Measurements from ENCODE around the gene CERCAM.

The CERCAM gene

DNA sequence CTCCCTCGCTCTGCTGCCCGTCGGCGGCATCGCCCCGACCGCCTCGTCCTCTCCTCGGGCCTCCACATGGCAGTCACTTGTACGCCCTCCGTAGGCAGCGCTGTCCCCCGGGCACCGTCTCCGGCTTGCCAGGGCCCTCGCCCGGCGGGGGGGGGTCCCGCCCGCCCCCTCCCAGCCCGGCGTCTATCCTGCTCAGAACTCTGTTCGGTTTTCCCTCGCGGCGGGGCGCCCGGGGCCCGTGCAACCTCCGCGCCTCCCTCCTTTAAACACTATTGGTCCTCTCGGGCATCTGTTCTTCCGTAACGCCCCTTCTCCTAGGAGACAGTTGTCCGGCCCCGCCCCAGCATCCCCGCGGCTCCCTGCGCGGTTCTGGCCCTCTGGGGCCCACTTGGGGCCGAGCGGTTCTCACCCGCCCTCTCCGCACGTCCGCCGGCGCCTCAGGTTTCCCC is 36.0 kb downstream of the CERCAM start:
- peak; percentile 80 for DNase-seq (ENCODE audit: low spot score)

DNA sequence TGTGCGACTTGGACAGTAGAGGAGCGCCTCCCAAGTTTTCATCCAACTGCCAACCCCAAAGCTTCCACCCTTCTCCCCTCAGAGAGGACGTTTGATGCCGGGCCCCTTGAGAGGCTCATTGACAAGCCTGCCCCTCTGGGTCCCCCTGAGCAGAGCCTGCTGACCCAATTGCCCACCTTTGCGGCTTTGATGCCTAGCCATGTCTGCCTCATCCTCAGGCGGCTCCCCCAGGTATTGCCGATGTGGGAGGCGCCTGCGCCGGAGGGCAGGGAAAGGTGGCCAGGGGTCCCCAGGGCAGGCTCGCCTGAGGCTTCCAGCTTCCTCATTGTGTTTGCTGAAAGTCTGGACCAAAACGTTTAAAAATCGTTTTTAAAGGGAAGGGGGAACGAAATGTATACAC is 36.5 kb downstream of the CERCAM start:
- DNase-seq (ENCODE audit: low spot score): no peak

DNA sequence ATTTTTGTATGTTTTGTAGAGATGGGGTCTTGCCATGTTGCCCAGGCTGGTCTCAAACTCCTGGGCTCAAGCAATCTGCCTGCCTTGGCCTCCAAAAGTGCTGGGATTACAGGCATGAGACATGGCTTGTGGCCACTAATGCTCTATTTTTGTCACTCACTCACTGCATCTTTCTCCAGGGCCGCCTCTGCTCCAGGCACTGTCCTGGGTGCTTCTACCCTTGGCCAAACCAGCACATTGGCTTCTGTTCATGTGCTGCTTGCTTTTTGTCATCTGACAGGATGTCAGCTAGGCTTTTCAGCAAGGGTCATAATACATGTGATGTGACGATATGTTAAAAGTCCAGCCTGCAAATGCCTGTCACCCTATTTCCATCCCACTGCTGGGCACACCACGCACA is 38.4 kb downstream of the CERCAM start:
- DNase-seq (ENCODE audit: low spot score): no peak

DNA sequence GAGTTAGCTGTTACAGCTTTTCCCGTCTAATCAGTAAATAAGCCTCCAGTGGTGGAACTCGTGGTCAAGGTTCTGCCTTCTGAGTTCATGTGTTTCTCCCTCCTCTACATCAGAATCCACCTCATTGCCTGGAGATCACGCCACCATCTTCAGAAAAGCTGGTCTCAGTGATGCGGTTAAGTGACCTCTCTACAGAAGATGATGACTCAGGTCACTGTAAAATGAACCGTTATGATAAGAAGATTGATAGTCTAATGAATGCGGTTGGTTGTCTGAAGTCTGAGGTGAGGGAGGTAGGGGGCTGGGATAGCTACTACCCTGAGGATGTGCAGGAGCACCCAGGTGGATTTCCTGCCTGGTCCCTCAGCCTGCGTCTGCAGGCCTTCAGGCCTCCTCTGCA is 48.4 kb downstream of the CERCAM start:
- no peak for DNase-seq (ENCODE audit: low spot score)

DNA sequence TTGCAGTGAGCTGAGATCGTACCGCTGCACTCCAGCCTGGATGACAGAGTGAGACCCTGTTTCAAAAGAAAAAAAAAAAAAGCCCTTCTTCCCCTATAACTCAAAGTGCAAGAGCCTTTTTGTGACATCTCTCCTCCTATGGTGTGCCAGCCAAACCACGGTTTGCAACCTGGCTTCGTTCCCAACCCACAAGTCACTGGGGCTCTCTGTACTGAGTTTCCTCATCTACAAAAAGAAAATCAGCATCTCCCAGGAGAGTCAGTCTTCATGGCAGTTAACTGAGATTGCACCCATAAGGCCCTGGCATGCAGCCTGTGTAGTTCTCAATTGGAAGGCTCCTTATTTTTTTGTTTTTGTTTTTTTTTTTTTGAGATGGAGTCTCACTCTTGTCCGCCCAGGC is 49.9 kb downstream of the CERCAM start:
- no peak for DNase-seq (ENCODE audit: low spot score)

DNA sequence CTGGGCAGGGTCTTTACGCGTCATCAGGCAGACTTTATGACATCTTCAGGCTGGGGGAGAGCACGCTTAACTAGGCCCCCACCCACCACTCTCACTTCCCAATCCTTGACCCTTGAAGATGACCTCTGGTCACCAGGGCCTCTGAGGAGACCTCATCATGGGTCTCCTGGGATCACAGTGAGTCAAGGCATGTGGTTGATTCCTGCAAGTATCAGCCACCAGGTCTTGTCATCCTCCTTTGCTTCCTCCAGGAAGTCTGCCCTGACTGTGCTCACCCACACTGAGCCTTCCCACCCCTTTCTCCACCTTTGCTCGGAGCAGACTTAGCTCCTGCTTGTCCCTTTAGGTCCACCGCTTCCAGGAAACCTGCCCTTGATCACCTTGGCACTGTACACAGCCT is 52.4 kb downstream of the CERCAM start:
- DNase-seq (ENCODE audit: low spot score): no peak

DNA sequence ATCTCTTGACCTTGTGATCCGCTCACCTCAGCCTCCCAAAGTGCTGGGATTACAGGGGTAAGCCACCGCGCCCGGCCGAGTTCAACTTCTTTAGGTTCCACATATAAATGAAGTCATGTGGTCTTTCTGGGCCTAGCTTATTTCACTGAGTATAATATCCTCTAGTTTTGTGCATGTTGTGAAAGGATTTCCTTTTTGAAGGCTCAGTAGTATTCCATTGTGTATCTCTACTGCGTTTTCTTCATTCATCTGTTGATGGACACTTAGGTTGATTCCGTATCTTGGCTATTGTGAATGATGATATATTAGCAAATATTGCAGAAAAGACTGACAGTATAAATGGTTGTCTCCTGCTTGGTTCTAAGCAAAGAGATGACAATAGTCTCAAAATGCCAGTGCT is 55.2 kb downstream of the CERCAM start:
- no peak for DNase-seq (ENCODE audit: low spot score)

DNA sequence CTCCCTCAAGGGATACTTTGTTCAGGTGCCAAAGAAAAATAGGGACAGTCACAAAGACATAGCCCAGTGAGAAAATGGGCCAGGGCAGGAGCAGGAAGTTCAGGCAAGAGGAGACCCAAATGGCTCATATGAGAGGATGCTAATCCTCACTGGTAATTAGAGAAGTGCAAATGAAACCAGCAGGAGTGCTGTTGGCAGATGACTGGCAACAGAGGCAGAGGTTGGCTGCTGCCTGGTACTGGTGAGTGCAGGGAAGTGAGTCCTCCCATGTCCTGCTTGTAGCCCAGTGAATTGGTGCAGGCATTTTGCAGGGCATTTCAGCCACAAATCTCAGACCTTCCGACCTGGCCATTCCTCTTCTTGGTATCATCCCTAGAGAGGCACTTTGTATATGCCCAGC is 58.6 kb downstream of the CERCAM start:
- DNase-seq (ENCODE audit: low spot score): no peak

DNA sequence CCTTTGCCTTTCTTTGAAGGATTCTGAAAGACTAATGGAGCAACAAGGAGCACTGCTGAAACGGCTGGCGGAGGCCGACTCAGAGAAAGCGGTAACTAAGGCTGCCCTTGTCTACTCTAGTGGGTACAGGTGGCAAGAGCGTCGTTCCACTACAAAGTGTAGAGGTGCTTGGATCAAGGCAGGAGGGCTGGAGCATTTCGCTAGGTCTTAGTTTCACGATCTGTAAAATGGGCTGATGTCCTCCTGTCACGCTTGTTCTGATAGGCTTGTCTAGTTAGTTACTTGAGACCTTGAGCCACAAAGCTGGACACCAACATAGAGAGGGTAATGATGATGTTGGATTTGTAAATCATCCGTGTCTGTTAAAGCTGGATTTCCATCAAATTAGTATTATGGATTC is 60.9 kb downstream of the CERCAM start:
- no peak for DNase-seq (ENCODE audit: low spot score)

DNA sequence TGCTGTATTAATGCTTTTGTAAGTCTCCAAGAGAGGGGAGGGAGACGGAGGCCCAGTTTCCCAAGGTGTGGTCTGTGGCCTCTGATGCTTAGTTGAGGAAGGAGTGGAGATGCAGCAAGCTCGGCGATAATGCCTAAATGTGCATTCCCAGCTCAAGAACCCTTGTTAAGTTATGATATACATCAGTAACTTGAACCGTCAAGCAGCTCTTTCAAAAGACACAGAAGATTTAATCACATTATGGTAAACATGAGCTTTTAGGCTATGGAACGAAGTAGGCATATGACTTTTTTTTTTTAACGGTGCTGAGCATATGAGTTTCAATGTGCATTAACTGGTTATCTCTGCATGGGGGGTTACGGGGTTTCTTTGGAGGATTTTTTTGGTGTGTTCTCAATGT is 61.5 kb downstream of the CERCAM start:
- no peak for DNase-seq (ENCODE audit: low spot score)

DNA sequence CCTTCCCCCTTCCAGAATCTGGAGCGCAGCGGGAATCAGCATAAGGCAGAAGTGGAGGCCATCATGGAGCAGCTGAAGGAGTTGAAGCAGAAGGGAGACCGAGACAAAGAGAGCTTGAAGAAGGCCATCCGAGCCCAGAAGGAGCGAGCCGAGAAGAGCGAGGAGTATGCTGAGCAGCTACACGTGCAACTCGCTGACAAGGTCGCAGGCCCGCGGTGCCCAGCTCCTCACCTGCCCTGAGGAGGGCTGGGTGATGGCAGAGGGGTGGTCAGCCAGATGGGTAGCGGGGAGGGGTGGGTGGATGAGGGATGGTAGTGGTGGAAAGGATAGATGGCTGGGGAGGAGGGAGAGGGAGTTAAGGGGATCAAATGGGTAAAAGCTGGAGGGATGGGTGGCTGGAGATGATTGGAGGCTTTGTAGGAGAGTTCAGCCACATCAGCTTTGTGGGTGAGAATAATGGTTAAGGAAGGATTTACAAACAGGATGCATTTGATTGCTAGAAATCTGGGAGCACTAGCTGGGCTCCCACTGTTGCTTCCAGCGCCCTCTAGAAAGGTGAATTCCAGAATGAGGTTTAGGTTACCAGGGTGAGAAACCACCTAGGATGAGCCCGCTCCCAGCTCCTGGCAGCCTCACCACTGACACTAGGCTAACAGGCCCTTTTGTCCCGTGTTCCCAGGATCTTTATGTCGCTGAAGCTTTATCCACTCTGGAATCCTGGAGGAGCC is 64.2 kb downstream of the CERCAM start:
- DNase-seq (ENCODE audit: low spot score): no peak

DNA sequence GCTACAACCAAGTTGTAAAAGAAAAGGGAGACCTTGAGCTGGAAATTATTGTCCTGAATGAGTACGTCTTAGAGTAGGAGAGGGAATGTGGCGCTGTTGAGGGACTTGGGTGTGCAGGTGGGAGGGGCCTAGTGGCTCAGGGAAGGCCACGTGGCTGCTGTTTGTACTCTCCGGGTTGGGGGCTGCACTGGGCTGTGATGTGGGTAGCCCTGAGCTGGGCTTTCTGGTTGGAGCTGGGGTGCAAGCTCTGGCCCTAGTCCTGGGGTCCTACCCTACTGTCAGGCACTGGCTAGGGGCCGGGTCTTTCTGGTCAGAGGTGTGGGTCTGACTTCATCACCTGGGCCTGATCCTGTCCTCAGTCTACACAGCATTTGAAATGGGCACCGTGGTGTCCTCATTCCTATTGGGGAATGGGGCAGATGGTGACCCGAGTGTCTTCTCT is 64.8 kb downstream of the CERCAM start:
- DNase-seq (ENCODE audit: low spot score): no peak

DNA sequence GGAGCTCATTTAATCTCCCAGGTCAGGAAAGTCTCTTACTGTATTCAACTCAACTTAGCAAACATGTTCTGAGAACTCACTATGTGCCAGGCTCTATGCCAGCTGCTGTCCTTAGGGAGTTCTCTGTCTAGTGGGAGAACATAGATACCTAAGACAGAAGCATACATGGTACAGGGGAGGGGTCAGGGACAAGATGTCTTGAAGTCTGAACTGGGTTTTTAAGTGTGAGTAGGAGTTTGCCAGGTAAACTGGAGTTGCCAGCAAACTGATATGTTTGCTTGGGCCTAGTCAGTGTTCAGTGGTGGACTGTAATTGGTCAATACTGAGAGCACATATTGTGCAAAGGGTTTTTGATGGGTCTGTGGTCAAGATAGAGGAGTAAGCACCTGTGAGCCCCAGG is 65.5 kb downstream of the CERCAM start:
- no peak for DNase-seq (ENCODE audit: low spot score)

All from HuH-7 (cell line).